ENCODE measurements around the gene PRDM16.

The PRDM16 gene

DNA sequence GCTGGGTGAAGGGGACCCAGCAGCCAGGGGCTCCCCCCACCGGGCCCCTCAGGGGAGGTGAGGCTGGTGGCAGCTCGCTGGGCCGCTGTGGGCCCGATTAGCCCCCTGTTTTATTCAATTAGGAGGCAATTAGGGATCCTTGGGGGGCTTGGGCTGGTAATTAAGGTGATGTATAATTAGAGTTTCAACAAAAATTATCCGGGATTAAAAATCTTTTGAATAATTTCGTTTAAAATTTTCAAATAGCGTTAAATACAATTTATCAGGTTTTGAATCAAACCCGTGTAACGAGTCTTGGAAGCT lies 4.1 kb downstream of the PRDM16 start:
- ATAC-seq (replicated peaks) (no peak), DNase-seq (no peak)
- Mint-ChIP-seq H3K27ac (no peak overlapping the region), H3K9me3 (no peaks in the 10 kb centered on the region), H3K4me3 (no peak overlapping the region), H3K36me3 (ENCODE audit: insufficient read depth) (no peaks in the 10 kb centered on the region), H3K4me1 (ENCODE audit: low read depth in 2 of 2) (peaks cover 0 to 2% of the 10 kb centered on the region in 2 donors), H3K27me3 (peaks cover 21 to 41% of the 10 kb centered on the region in 2 donors)

GRCh38 chr1:3073489-3074296 lies 4.7 kb downstream of the PRDM16 start:
- Mint-ChIP-seq H3K4me1 (ENCODE audit: low read depth in 2 of 2) (peaks cover 0 to 2% of the 10 kb centered on the region in 2 donors), H3K27ac (no peak overlapping the region), H3K4me3 (no peak overlapping the region), H3K36me3 (ENCODE audit: insufficient read depth) (no peaks in the 10 kb centered on the region), H3K9me3 (no peaks in the 10 kb centered on the region), H3K27me3 (peaks cover 22 to 46% of the 10 kb centered on the region in 2 donors)
- no peak for ATAC-seq (replicated peaks)
- no peak for DNase-seq

GRCh38 chr1:3074297-3074741 lies 5.3 kb downstream of the PRDM16 start:
- ATAC-seq (replicated peaks) (no peak), DNase-seq (no peak)
- H3K27ac Mint-ChIP-seq: no peak overlapping the region
- H3K36me3 Mint-ChIP-seq (ENCODE audit: insufficient read depth): no peaks in the 10 kb centered on the region
- no peak overlapping the region for H3K4me3 Mint-ChIP-seq
- no peaks in the 10 kb centered on the region for H3K9me3 Mint-ChIP-seq
- no peaks in the 10 kb centered on the region for H3K4me1 Mint-ChIP-seq (ENCODE audit: low read depth in 2 of 2)
- peaks cover 26 to 52% of the 10 kb centered on the region in 2 donors for H3K27me3 Mint-ChIP-seq

DNA sequence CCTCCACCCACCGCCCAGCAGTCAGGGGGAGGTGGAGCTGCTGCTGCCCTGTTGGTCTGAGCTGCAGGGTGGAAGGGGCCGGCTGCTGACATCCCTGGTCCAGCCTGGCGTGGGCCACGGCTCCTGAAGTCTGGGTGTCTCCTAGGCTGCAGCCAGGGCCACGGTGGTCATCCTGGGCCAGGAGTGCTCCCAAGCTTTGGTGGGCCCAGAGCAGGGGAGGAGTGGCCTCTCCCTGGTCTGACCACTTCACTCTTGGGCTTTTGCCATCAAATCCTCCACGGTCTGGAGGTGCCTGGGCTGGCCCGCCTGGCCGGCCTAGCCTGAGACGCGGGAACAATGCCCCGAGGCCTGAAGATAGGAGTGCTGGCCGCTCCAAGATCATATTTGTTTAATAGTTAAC lies 5.8 kb downstream of the PRDM16 start:
- Mint-ChIP-seq H3K9me3 (no peaks in the 10 kb centered on the region), H3K4me3 (no peak overlapping the region), H3K36me3 (ENCODE audit: insufficient read depth) (no peaks in the 10 kb centered on the region), H3K4me1 (ENCODE audit: low read depth in 2 of 2) (no peaks in the 10 kb centered on the region), H3K27ac (no peak overlapping the region), H3K27me3 (peaks cover 26 to 57% of the 10 kb centered on the region in 2 donors)
- DNase-seq (no peak), ATAC-seq (replicated peaks) (no peak)

DNA sequence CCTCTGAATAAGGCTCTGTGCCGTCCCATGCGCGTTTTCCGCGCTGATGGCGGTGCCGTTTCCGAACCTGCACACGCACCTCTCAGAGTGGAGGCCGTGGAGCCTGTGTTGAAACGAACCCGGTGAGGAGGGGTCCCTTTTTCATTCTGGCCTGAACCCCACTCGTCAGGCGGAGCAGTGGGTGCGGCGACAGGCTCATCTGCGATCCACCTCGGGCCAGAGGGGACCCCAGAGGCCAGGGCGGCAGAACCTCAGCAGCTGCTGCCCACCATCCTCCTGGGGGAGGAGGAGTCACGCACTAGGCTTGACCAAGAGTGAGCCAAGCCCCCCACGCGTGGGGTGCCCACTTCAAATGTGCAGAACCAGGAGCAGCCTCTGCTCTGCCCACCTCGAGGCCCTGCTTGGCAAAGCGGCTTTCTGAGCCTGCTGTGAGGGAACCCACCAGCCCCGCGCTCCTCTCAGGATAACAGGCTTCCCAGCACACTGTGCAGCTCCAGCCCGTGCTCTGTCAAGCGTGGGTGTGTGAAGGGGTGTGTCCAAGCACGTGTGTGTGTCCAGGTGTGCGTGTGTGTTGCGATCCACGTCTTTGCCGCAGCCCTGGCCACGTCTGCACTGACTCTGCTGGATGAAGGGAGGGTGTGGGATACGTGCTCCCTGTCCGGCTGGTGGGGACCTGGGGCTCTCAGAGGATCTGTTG lies 6.8 kb downstream of the PRDM16 start:
- DNase-seq: no peak
- H3K9me3 Mint-ChIP-seq: no peaks in the 10 kb centered on the region
- H3K27ac Mint-ChIP-seq: no peak overlapping the region
- H3K4me3 Mint-ChIP-seq: no peak overlapping the region
- H3K27me3 Mint-ChIP-seq: peaks cover 26 to 58% of the 10 kb centered on the region in 2 donors
- ATAC-seq (replicated peaks): no peak
- no peaks in the 10 kb centered on the region for H3K4me1 Mint-ChIP-seq (ENCODE audit: low read depth in 2 of 2)
- no peaks in the 10 kb centered on the region for H3K36me3 Mint-ChIP-seq (ENCODE audit: insufficient read depth)

DNA sequence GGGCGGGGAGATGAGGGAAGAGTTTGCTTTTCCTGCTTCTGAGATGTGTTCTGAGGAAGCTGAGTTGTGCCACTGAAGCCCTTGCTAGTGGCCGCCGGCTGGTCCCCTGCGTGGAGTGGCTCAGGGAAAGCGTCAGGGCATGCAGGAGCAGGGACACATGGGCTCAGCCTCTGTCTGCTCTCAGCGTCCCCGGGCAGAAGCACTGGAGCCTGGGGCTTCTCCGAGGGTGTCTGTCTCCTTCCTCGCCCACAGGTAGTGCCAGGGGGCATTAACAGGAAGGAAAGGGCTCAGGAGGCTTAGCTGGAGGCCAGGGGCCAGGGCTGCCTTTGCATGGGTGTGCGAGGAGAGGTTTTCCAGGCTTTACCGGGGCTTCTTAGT lies 7.3 kb downstream of the PRDM16 start:
- no peak for ATAC-seq (replicated peaks)
- no peak for DNase-seq
- Mint-ChIP-seq H3K4me3 (no peak overlapping the region), H3K4me1 (ENCODE audit: low read depth in 2 of 2) (no peaks in the 10 kb centered on the region), H3K27me3 (peaks cover 26 to 58% of the 10 kb centered on the region in 2 donors), H3K9me3 (no peaks in the 10 kb centered on the region), H3K36me3 (ENCODE audit: insufficient read depth) (no peaks in the 10 kb centered on the region), H3K27ac (no peak overlapping the region)

GRCh38 chr1:3077081-3077480 lies 8.1 kb downstream of the PRDM16 start:
- Mint-ChIP-seq H3K4me3 (no peak overlapping the region), H3K4me1 (ENCODE audit: low read depth in 2 of 2) (no peaks in the 10 kb centered on the region), H3K27me3 (peaks cover 26 to 56% of the 10 kb centered on the region in 2 donors), H3K36me3 (ENCODE audit: insufficient read depth) (no peaks in the 10 kb centered on the region), H3K27ac (no peak overlapping the region), H3K9me3 (no peaks in the 10 kb centered on the region)
- ATAC-seq (replicated peaks) (no peak), DNase-seq (no peak)

DNA sequence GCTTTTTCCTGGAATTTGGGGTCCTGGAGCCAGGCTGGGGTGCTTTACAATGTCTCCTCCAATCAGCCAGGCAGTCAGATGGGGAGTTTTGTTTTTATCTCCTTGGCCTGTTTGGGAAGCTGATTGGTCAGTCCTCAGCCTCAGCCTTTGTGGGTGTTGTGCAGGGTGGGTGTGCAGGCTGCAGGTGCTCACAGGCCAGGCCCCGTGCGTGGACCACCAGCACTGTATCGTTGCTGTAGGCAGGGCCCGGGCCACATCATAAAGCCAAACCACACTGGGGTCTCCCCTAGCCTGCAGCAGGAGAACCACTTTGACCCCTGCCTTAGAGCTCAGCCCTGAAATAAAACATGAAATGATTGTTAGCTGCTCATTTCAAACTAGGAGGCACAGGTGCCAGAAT lies 8.6 kb downstream of the PRDM16 start:
- Mint-ChIP-seq H3K27ac (no peak overlapping the region), H3K4me3 (no peak overlapping the region), H3K9me3 (no peaks in the 10 kb centered on the region), H3K27me3 (peaks cover 22 to 51% of the 10 kb centered on the region in 2 donors), H3K36me3 (ENCODE audit: insufficient read depth) (no peaks in the 10 kb centered on the region), H3K4me1 (ENCODE audit: low read depth in 2 of 2) (no peaks in the 10 kb centered on the region)
- DNase-seq (no peak), ATAC-seq (replicated peaks) (no peak)

DNA sequence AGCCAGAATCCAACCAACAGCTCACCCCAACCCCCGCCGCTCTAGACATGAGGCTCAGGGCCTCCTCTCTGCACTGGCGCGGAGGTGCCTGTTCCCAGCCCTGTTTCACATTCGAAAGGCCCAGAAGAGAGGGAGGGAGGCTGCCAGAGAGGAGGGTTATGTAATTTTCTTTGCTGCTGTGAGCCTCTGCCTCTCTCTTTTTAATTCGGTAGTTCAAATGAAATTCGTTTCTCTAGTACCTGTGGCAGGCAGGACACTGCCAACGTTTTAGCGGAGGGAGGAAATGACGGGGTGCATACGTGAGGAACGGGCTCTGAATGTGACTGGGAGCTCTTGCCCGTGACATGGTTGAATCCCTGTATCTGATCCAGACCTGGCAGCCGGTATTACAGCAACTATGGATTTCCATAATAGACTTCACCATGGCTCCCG lies 9.4 kb downstream of the PRDM16 start:
- ATAC-seq (replicated peaks) (no peak), DNase-seq (no peak)
- no peaks in the 10 kb centered on the region for H3K36me3 Mint-ChIP-seq (ENCODE audit: insufficient read depth)
- H3K4me3 Mint-ChIP-seq: no peak overlapping the region
- H3K27me3 Mint-ChIP-seq: peaks cover 22 to 47% of the 10 kb centered on the region in 2 donors
- no peaks in the 10 kb centered on the region for H3K9me3 Mint-ChIP-seq
- H3K27ac Mint-ChIP-seq: no peak overlapping the region
- no peaks in the 10 kb centered on the region for H3K4me1 Mint-ChIP-seq (ENCODE audit: low read depth in 2 of 2)

- ATAC-seq (replicated peaks) (no peak), DNase-seq (no peak)
- Mint-ChIP-seq H3K27me3 (peaks cover 22 to 47% of the 10 kb centered on the region in 2 donors), H3K4me3 (no peak overlapping the region), H3K36me3 (ENCODE audit: insufficient read depth) (no peaks in the 10 kb centered on the region), H3K9me3 (no peaks in the 10 kb centered on the region), H3K27ac (no peak overlapping the region), H3K4me1 (ENCODE audit: low read depth in 2 of 2) (no peaks in the 10 kb centered on the region)
These were observed 9.9 kb downstream of the PRDM16 start for GRCh38 chr1:3078871-3079270.

GRCh38 chr1:3079381-3080052 lies 10.5 kb downstream of the PRDM16 start:
- ATAC-seq (replicated peaks) (no peak), DNase-seq (no peak)
- Mint-ChIP-seq H3K4me3 (no peak overlapping the region), H3K36me3 (ENCODE audit: insufficient read depth) (no peaks in the 10 kb centered on the region), H3K9me3 (no peaks in the 10 kb centered on the region), H3K27me3 (peaks cover 22 to 44% of the 10 kb centered on the region in 2 donors), H3K4me1 (ENCODE audit: low read depth in 2 of 2) (no peaks in the 10 kb centered on the region), H3K27ac (no peak overlapping the region)

- no peak for ATAC-seq (replicated peaks)
- Mint-ChIP-seq H3K4me3 (no peak overlapping the region), H3K36me3 (ENCODE audit: insufficient read depth) (no peaks in the 10 kb centered on the region), H3K4me1 (ENCODE audit: low read depth in 2 of 2) (no peaks in the 10 kb centered on the region), H3K9me3 (no peaks in the 10 kb centered on the region), H3K27me3 (peaks cover 22 to 42% of the 10 kb centered on the region in 2 donors), H3K27ac (no peak overlapping the region)
- DNase-seq: no peak
These were observed 11.3 kb downstream of the PRDM16 start for GRCh38 chr1:3080053-3080955.

GRCh38 chr1:3081171-3081683 lies 12.2 kb downstream of the PRDM16 start:
- DNase-seq: no peak
- Mint-ChIP-seq H3K9me3 (no peaks in the 10 kb centered on the region), H3K27me3 (peaks cover 19 to 36% of the 10 kb centered on the region in 2 donors), H3K36me3 (ENCODE audit: insufficient read depth) (no peaks in the 10 kb centered on the region), H3K4me3 (no peak overlapping the region), H3K4me1 (ENCODE audit: low read depth in 2 of 2) (no peaks in the 10 kb centered on the region), H3K27ac (no peak overlapping the region)
- ATAC-seq (replicated peaks): no peak
